Gastroesophageal sphincter (tissue), 4 donors: ENCODE results near the gene CMYA5. TPM values are rescaled to one million over a fixed set of nuclear protein-coding genes. Genes with fewer than 3 reads are reported as not detected.

Experiments
- ATAC-seq: fragments of 150-250 bp; one replicate; pipeline ENCODE4 v1.9.1; 2016; ENCODE audit warnings: mild to moderate bottlenecking, moderate library complexity
- H3K27ac ChIP-seq, 4 donors: fragments of 200-600 bp; sonication (generic) in 3 of 4; 1 replicate in 3 of 4; 2 replicates in 1 of 4; pipeline ENCODE4 v1.5.1; 2016 to 2019
- H3K27me3 ChIP-seq: fragments of 200-600 bp; sonication (generic); one replicate; pipeline ENCODE4 v1.5.1; 2019
- H3K36me3 ChIP-seq, 2 donors: fragments of 200-600 bp; sonication (generic); one replicate each; pipeline ENCODE4 v1.5.1; 2019; ENCODE audit warnings: control low read depth in 1 of 2
- H3K4me1 ChIP-seq, 3 donors: fragments of 200-600 bp; sonication (generic); 1 replicate in 2 of 3; 2 replicates in 1 of 3; pipeline ENCODE4 v1.5.1; 2016 to 2019; ENCODE audit warnings: control low read depth in 2 of 3
- H3K4me3 ChIP-seq, 2 donors: fragments of 200-600 bp; sonication (generic); one replicate each; pipeline ENCODE4 v1.5.1; 2019; ENCODE audit warnings: mild to moderate bottlenecking in 1 of 2, moderate library complexity in 1 of 2
- H3K9me3 ChIP-seq, 3 donors: fragments of 200-600 bp; sonication (generic); one replicate each; pipeline ENCODE4 v1.5.1; 2017 to 2019; ENCODE audit warnings: control low read depth in 2 of 3
- EP300 ChIP-seq: sonication (generic); formaldehyde crosslinking; IDR thresholded peaks from one replicate; pipeline ENCODE4 v1.6.1; 2017; ENCODE audit warnings: antibody characterized with exemption, mild to moderate bottlenecking
- POLR2A ChIP-seq, 2 donors: fragments of 450-650 bp; IDR thresholded peaks; one replicate each; pipeline ENCODE4 v1.6.1; 2017; ENCODE audit warnings: antibody characterized with exemption in 2 of 2, mild to moderate bottlenecking in 2 of 2, moderate library complexity in 1 of 2
- POLR2AphosphoS5 ChIP-seq: sonication (generic); formaldehyde crosslinking; IDR thresholded peaks from one replicate; pipeline ENCODE4 v1.6.1; 2017; ENCODE audit warnings: antibody characterized with exemption
- WGBS, 2 donors: methylation state at CpG; one replicate each; pipeline ENCODE4 v1.1.5; 2018; ENCODE audit warnings: low coverage in 1 of 2; 5-methylcytosine and 5-hydroxymethylcytosine counted together
- total RNA-seq, 4 donors: library from RNA; depleted of rRNA; stranded (reverse); fragments of >200 nt; gene quantifications; one replicate each; pipeline ENCODE4 v1.1.0, GENCODE V29; 2016
- TF ChIP-seq, protein P1 (sequence below), 4 experiments: fragments of 200-600 bp in 2 of 4; fragments of 450-650 bp in 2 of 4; sonication (generic) in 1 of 4; IDR thresholded peaks; one replicate each; pipeline ENCODE4 v1.5.1; 2017 to 2019; ENCODE audit warnings: antibody characterized with exemption in 4 of 4, mild to moderate bottlenecking in 2 of 4, moderate library complexity in 2 of 4

The CMYA5 gene
- total RNA-seq, 4 donors from 2014 or later, result 3.2 to 11.3 (median 7.9) TPM

DNA sequence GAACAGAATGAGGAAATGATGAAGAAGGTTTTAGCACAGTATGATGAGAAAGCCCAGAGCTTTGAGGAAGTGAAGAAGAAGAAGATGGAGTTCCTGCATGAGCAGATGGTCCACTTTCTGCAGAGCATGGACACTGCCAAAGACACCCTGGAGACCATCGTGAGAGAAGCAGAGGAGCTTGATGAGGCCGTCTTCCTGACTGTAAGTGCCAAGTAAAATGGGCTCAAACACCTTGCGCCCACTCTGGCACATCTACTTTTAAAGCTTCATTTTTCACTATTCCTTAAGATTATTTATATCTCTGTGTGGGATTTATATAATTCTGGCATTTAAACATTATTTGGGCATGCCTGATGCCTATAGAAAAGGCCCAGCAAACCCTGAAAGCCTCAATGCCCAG, 55.6 kb downstream of the CMYA5 start:
- Histone ChIP-seq H3K27ac (no peak overlapping the region), H3K9me3 (no peaks in the 10 kb centered on the region), H3K27me3 (no peaks in the 10 kb centered on the region), H3K4me1 (no peaks in the 10 kb centered on the region), H3K36me3 (peaks cover 0 to 11% of the 10 kb centered on the region in 2 donors), H3K4me3 (no peak overlapping the region)
- ATAC-seq, result no peak
- 89 to 90% methylated on average over 3 of the region's 3 CpGs for WGBS, 2 donors
- TF ChIP-seq POLR2AphosphoS5, result no peak
- no peak for TF ChIP-seq POLR2A (IDR thresholded peaks at IDR 0.05)
- no peak for TF ChIP-seq EP300
- TF ChIP-seq, protein P1, sequence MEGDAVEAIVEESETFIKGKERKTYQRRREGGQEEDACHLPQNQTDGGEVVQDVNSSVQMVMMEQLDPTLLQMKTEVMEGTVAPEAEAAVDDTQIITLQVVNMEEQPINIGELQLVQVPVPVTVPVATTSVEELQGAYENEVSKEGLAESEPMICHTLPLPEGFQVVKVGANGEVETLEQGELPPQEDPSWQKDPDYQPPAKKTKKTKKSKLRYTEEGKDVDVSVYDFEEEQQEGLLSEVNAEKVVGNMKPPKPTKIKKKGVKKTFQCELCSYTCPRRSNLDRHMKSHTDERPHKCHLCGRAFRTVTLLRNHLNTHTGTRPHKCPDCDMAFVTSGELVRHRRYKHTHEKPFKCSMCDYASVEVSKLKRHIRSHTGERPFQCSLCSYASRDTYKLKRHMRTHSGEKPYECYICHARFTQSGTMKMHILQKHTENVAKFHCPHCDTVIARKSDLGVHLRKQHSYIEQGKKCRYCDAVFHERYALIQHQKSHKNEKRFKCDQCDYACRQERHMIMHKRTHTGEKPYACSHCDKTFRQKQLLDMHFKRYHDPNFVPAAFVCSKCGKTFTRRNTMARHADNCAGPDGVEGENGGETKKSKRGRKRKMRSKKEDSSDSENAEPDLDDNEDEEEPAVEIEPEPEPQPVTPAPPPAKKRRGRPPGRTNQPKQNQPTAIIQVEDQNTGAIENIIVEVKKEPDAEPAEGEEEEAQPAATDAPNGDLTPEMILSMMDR (IDR thresholded peaks at IDR 0.05), result no peak

DNA sequence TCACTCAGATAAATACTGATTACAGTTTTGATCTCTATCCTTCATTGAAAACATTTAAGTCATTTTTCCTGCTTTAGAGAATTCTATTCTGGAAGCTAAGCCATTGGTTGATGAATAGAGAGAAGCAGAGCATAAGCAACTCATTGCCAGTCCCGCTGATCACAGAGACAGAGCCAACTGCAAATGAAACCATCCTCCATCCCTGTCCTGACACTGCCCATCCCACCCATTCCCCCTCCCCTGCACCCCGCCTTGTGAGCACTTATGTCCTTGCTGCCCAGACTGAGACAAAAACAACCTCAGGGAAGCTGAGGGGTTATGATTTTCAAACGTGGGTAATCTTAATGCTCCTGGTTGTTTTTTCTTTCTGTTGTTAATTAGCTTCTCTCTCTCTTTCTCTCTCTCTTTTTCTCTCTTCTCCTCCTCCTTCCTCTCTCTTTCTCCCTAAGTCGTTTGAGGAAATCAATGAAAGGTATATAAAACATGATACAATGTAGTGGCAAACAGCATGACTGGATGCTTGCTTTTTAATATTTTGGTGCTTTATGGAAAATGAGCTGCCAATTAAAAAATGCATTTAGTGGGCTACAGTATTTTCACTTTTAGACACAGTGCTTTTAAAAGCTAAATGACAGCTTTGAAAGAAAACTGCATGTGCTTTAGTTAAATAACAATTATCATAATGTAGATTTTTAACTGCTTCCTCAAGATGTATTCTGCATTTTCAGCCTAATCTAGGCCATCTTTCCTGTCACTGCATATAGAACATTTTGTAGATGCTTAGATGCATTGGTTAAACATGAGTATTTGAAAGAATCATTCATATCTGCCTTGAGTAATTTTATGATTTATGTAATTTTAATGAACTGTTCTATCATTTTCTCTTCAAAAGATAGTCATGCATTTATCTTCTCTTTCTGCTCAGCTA, 57.3 kb downstream of the CMYA5 start:
- peaks cover 0 to 11% of the 10 kb centered on the region in 2 donors for H3K36me3 ChIP-seq
- WGBS, 2 donors, result 60 to 61% methylated on average over 3 to 4 of the region's 4 CpGs
- no peak for ATAC-seq

DNA sequence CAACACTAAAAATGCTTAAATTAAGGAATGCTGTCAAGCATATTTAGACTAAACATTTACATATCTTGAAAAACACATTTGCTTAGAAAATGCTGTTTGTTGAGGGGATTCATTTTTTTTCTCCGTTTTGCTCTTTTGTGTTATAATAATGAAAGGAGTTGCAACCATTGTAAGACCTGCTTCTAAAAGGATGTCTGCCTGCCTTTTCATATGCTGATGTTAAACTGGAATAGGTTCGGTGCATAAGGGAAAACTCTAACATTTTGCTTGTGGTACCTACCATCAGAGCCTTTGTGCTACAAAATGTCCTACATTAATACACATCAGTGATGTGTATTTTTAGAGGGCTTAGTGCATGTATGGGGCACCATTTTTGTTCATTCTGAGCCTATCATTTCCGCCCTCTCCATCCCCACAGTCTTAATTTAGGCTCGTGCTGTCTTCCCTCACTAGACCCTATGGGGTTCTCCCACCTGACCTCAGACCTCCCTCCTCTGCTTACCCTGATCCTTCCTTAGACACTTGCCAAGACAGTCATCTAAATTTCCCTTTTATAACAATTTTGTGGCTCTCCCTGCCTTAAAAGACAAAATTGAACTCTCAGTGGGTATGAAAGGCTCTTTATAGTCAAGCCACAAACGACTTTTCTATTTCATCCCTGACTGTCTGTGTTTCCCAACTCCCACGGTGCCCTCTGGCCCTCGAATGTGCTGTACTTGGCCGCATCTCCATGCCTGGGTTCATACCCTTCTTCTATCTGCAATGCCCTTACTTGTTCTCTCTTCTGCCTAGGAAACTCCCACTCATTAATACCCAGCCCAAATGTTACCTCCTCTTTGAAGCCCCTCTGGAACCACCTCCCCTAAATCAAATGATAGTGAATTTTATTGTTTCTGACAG, 61.2 kb downstream of the CMYA5 start:
- Histone ChIP-seq H3K4me3 (no peak overlapping the region), H3K9me3 (no peaks in the 10 kb centered on the region), H3K27me3 (no peaks in the 10 kb centered on the region), H3K27ac (no peak overlapping the region), H3K4me1 (no peaks in the 10 kb centered on the region), H3K36me3 (peaks cover 0 to 8% of the 10 kb centered on the region in 2 donors)
- 69 to 78% methylated on average over 8 of the region's 8 CpGs for WGBS, 2 donors
- no peak for ATAC-seq
- TF ChIP-seq POLR2A (IDR thresholded peaks at IDR 0.05) (no peak), POLR2AphosphoS5 (no peak), EP300 (no peak)
- TF ChIP-seq, protein P1 (IDR thresholded peaks at IDR 0.05), result no peak

More for the DNA sequence above, 57.3 kb downstream of the CMYA5 start:
- TF ChIP-seq EP300, result no peak
- no peak for TF ChIP-seq POLR2A (IDR thresholded peaks at IDR 0.05)
- TF ChIP-seq, protein P1 (IDR thresholded peaks at IDR 0.05), result no peak
- no peak for TF ChIP-seq POLR2AphosphoS5
- Histone ChIP-seq H3K4me3 (no peak overlapping the region), H3K4me1 (no peaks in the 10 kb centered on the region), H3K27ac (no peak overlapping the region), H3K9me3 (no peaks in the 10 kb centered on the region), H3K27me3 (no peaks in the 10 kb centered on the region)

DNA sequence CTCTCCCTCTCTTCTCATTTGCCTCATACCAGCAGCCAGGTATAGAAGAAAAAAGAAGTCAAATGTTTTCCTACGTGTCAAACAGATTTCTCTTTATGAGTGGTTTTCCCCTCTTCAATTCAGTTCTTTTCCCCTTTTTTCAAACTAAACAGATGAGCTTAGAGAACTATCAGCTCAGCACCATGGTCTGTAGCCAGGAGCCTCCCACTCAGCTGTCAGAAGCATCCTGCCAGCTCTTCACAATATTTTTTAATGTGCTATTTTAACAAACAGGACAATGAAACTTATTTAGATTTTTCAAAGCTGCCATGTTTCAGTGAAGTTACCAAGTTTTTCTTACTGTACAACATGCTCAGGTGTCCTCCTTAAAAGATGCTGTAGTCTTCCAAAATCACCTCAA, 63.5 kb downstream of the CMYA5 start:
- Histone ChIP-seq H3K4me3 (no peak overlapping the region), H3K4me1 (no peaks in the 10 kb centered on the region), H3K27me3 (no peaks in the 10 kb centered on the region), H3K9me3 (no peaks in the 10 kb centered on the region), H3K36me3 (peaks cover 0 to 5% of the 10 kb centered on the region in 2 donors), H3K27ac (no peak overlapping the region)
- TF ChIP-seq POLR2AphosphoS5 (no peak), EP300 (no peak), POLR2A (IDR thresholded peaks at IDR 0.05) (no peak)
- TF ChIP-seq, protein P1 (IDR thresholded peaks at IDR 0.05), result no peak
- WGBS, 2 donors, result 50% methylated on average over 1 of the region's 1 CpG
- no peak for ATAC-seq
